OCI-LY1 (cell line): Measurements from ENCODE around the gene SERPINB1.
"Not testable (repeated sequence)": the region's sequence is repeated elsewhere in the genome, so short reads cannot be mapped to it uniquely, and the experiment has no call there.

Experiments
- CTCF ChIP-seq: fragments of 200-600 bp; sonication (generic), shearing (Covaris generic); IDR thresholded peaks from 2 replicates; pipeline ENCODE4 v1.5.1; 2017; ENCODE audit warnings: mild to moderate bottlenecking, antibody characterized with exemption, low read length, moderate library complexity, mixed read lengths
- EZH2 ChIP-seq: fragments of 200-600 bp; sonication (generic), shearing (Covaris generic); IDR thresholded peaks from 2 replicates; pipeline ENCODE4 v1.8.0; 2017; ENCODE audit warnings: borderline replicate concordance, mixed run types, mild to moderate bottlenecking, antibody characterized with exemption, low read length, moderate library complexity, mixed read lengths

GRCh38 chr6:2859798-2860705 is 18.4 kb upstream of the SERPINB1 start:
- not testable (repeated sequence) for TF ChIP-seq CTCF, EZH2
